ENCODE data around the gene KRTAP5-9. TPM values are rescaled to one million over a fixed set of nuclear protein-coding genes. Genes with fewer than 3 reads are reported as not detected.

The KRTAP5-9 gene
- polyA plus RNA-seq, 1 donor (not counting 4 experiments of a cell fraction or from before 2014, with no cell fraction given), result 0.05 TPM

DNA sequence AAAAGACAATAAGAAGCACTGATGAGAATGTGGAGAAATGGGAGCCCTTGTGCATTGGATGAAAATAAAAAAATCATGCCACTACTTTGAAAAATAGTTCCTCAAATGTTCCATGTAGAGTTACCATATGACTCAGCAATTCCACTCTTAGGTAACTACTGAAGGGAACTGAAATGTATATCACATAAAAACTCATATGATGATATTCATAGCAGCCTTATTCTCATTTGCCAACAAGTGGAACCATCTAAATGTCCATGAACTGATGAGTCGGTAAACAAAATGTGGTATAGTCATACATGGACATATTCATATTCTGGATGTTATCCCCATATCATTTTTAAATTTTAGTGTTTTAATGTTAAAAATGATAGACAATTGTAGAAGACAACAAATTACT lies 3.5 kb downstream of the KRTAP5-9 start:
- H2AFZ ChIP-seq (ENCODE audit: control insufficient read depth, low read length), result no peak overlapping the region
- dilution Hi-C loops (cut with MboI; ENCODE audit: extremely low pct_ligation_motif_present, low sequenced_read_pairs), result no loop called here
- H3K79me2 ChIP-seq (ENCODE audit: control insufficient read depth, insufficient read depth, low read length), result no peaks in the 10 kb centered on the region
- H3K4me1 ChIP-seq (ENCODE audit: control insufficient read depth, extremely low read depth, insufficient read depth, low read length), result no peaks in the 10 kb centered on the region
- no peak overlapping the region for H3K4me2 ChIP-seq (ENCODE audit: control insufficient read depth, extremely low read depth, insufficient read depth, low read depth, low read length)
- H3K36me3 ChIP-seq (ENCODE audit: control insufficient read depth in 2 of 2, extremely low read depth in 1 of 2, insufficient read depth in 2 of 2, low read length in 2 of 2), result no peaks in the 10 kb centered on the region
- no peak overlapping the region for H3K9ac ChIP-seq (ENCODE audit: control insufficient read depth, extremely low read depth, insufficient read depth, low read length)
- no peak overlapping the region for H3K27ac ChIP-seq (ENCODE audit: control insufficient read depth, insufficient read depth, low read length)
- no peaks in the 10 kb centered on the region for H4K20me1 ChIP-seq (ENCODE audit: control insufficient read depth, extremely low read depth, insufficient read depth, low read length)
- no peak for FAIRE-seq
- no peaks in the 10 kb centered on the region for H3K9me3 ChIP-seq (ENCODE audit: control insufficient read depth, low read depth, low read length)
- no peak for DNase-seq (ENCODE audit: low read depth, low spot score)
- H3K4me3 ChIP-seq (ENCODE audit: control insufficient read depth in 2 of 3, extremely low read depth in 1 of 3, insufficient read depth in 2 of 3, low read depth in 1 of 3, low read length in 3 of 3), result no peak overlapping the region
- TF ChIP-seq CTCF (optimal IDR thresholded peaks at IDR 0.05 in 1 of 3, IDR thresholded peaks at IDR 0.05 in 1 of 3, conservative IDR thresholded peaks at IDR 0.05 in 1 of 3; ENCODE audit: extremely low read depth in 1 of 3, insufficient read depth in 2 of 3, low read length in 3 of 3) (no peak), EZH2 (IDR thresholded peaks at IDR 0.05; ENCODE audit: low read length) (no peak)
- peaks cover 4% of the 10 kb centered on the region for H3K27me3 ChIP-seq (ENCODE audit: control insufficient read depth, extremely low read depth, insufficient read depth, low read length)
- H3K9me1 ChIP-seq (ENCODE audit: control insufficient read depth, extremely low read depth, insufficient read depth, low read length), result no peaks in the 10 kb centered on the region

DNA sequence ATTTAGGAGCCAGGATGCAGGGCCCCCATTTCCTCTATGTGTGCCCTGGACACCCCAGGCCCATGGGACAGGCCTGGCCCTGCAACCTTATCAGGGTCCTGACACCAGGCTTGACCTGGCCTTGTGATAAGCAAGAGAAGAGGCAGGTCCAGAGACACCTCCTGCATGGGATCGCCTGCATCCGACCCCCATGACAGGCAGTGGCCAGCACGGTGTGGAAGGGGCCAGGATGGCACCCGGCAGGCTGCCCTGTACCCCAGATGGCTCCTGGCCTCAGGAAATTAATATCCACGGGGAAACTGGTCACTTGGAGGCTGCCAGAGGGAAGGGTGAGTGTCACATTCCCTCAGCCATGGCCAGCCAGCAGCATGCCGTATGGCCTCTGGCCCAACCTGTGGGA lies 6.8 kb downstream of the KRTAP5-9 start:
- TF ChIP-seq CTCF (optimal IDR thresholded peaks at IDR 0.05 in 1 of 3, IDR thresholded peaks at IDR 0.05 in 1 of 3, conservative IDR thresholded peaks at IDR 0.05 in 1 of 3; ENCODE audit: extremely low read depth in 1 of 3, insufficient read depth in 2 of 3, low read length in 3 of 3), result no peak
- TF ChIP-seq EZH2 (IDR thresholded peaks at IDR 0.05; ENCODE audit: low read length), result no peak
- Histone ChIP-seq H3K36me3 (ENCODE audit: control insufficient read depth in 2 of 2, extremely low read depth in 1 of 2, insufficient read depth in 2 of 2, low read length in 2 of 2) (no peaks in the 10 kb centered on the region), H3K9me1 (ENCODE audit: control insufficient read depth, extremely low read depth, insufficient read depth, low read length) (no peaks in the 10 kb centered on the region), H3K4me2 (ENCODE audit: control insufficient read depth, extremely low read depth, insufficient read depth, low read depth, low read length) (no peak overlapping the region), H3K27ac (ENCODE audit: control insufficient read depth, insufficient read depth, low read length) (no peak overlapping the region), H3K9ac (ENCODE audit: control insufficient read depth, extremely low read depth, insufficient read depth, low read length) (no peak overlapping the region), H4K20me1 (ENCODE audit: control insufficient read depth, extremely low read depth, insufficient read depth, low read length) (no peaks in the 10 kb centered on the region), H3K4me3 (ENCODE audit: control insufficient read depth in 2 of 3, extremely low read depth in 1 of 3, insufficient read depth in 2 of 3, low read depth in 1 of 3, low read length in 3 of 3) (no peak overlapping the region), H2AFZ (ENCODE audit: control insufficient read depth, low read length) (no peak overlapping the region), H3K27me3 (ENCODE audit: control insufficient read depth, extremely low read depth, insufficient read depth, low read length) (peaks cover 4% of the 10 kb centered on the region), H3K4me1 (ENCODE audit: control insufficient read depth, extremely low read depth, insufficient read depth, low read length) (no peaks in the 10 kb centered on the region), H3K9me3 (ENCODE audit: control insufficient read depth, low read depth, low read length) (no peaks in the 10 kb centered on the region), H3K79me2 (ENCODE audit: control insufficient read depth, insufficient read depth, low read length) (no peaks in the 10 kb centered on the region)
- FAIRE-seq (no peak), DNase-seq (ENCODE audit: low read depth, low spot score) (no peak)
- dilution Hi-C loops (cut with MboI; ENCODE audit: extremely low pct_ligation_motif_present, low sequenced_read_pairs), result no loop called here

Measured in keratinocyte (primary cell).